8988T (cell line): ENCODE measurements around the gene PSMB8.

ENCODE experiments used
- DNase-seq: peaks from one replicate; pipeline ENCODE4 v3.0.0; 2011

The PSMB8 gene

DNA sequence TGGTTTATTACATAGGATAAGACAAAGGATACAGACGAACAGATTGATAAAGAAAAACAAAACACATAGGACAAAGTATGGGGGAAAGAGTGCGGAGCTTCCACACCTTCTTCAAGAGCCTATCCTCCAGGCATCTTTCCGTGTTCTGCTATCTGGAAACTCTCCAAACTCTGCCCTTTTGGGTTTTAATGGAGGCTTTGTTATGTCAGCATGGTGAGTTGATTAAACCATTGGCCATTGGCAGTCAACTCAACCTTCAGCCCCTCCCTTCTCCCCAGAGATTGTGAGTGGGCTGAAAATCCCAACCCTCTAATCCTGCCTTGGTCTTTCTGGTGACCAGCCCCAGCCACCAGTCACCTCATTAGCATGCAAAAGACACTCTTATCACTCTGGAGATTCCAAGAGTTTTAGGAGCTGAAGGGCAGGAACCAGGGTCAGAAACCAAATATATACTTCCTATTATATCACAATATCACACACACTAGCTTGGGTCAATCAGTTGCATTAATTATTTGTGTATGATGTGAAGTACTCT is 50.9 kb downstream of the PSMB8 start:
- no peak for DNase-seq
